Endothelial cell of umbilical vein (primary cell): Measurements from ENCODE around the gene SMARCA2. TPM values are rescaled to one million over a fixed set of nuclear protein-coding genes. Genes with fewer than 3 reads are reported as not detected.

Source experiments
- BruUV-seq: library from RNA; stranded (reverse); fragments of 400-500 nt; replicated peaks from 2 replicates; lab custom pipeline; 2021; lab: Mats Ljungman, UMichigan
- CTCF ChIA-PET: fragments of 300-600, 350-600 bp; sonication (Branson Sonifier 250); formaldehyde crosslinking; loops from one replicate; lab custom pipeline; 2021; ENCODE audit warnings: antibody characterized with exemption, inconsistent platforms; lab: Charles Lee
- POLR2A ChIA-PET: fragments of 300-600, 350-600 bp; sonication (Branson Sonifier 250); formaldehyde crosslinking; loops from one replicate; lab custom pipeline; 2021; ENCODE audit warnings: antibody characterized with exemption, inconsistent platforms; lab: Charles Lee
- DNase-seq: peaks from one replicate; pipeline ENCODE4 v3.0.0-alpha.2; 2011; ENCODE audit warnings: low read depth, low spot score
- FAIRE-seq: peaks from 2 replicates; lab custom pipeline; 2011; peaks lifted over from hg19 to GRCh38; lab: Jason Lieb, UNC
- H2AFZ ChIP-seq: 2 replicates; pipeline ENCODE4 v1.6.0; 2012; ENCODE audit warnings: low read depth, low read length, control low read depth, inconsistent platforms
- H3K27ac ChIP-seq: 2 replicates; pipeline ENCODE4 v1.5.1; 2011; ENCODE audit warnings: low read depth, mild to moderate bottlenecking, control low read depth, low read length, moderate library complexity; ENCODE audit not compliant: insufficient read depth
- H3K27me3 ChIP-seq, 2 experiments: 2 replicates each; pipeline versions ENCODE4 v1.6.0 to v1.6.1; 2011; ENCODE audit warnings: low read length in 2 of 2, mixed read lengths in 1 of 2; ENCODE audit not compliant: control insufficient read depth in 2 of 2, insufficient read depth in 2 of 2
- H3K36me3 ChIP-seq, 2 experiments: 2 replicates in 1 of 2; 3 replicates in 1 of 2; pipeline ENCODE4 v1.5.1; 2011; ENCODE audit warnings: low read length in 2 of 2, mild to moderate bottlenecking in 1 of 2, moderate library complexity in 1 of 2; ENCODE audit not compliant: control insufficient read depth in 2 of 2, insufficient read depth in 2 of 2; ENCODE audit errors: extremely low read depth in 1 of 2
- H3K4me1 ChIP-seq: 3 replicates; pipeline ENCODE4 v1.5.1; 2011; ENCODE audit warnings: mild to moderate bottlenecking, low read length; ENCODE audit not compliant: control insufficient read depth, insufficient read depth; ENCODE audit errors: extremely low read depth
- H3K4me2 ChIP-seq: 2 replicates; pipeline ENCODE4 v1.6.1; 2011; ENCODE audit warnings: low read length, control low read depth, mixed read lengths; ENCODE audit not compliant: insufficient read depth
- H3K4me3 ChIP-seq, 3 experiments: fragments of 200-600 bp in 1 of 3; sonication (generic), shearing (Covaris generic) in 1 of 3; replicated peaks in 1 of 3; 2 replicates each; pipeline ENCODE4 v1.5.1; 2011 to 2016; ENCODE audit warnings: control low read depth in 3 of 3, low read length in 3 of 3, mild to moderate bottlenecking in 2 of 3, inconsistent platforms in 1 of 3, low read depth in 1 of 3, moderate library complexity in 1 of 3; ENCODE audit not compliant: insufficient read depth in 1 of 3
- H3K79me2 ChIP-seq: 2 replicates; pipeline ENCODE4 v1.6.0; 2012; ENCODE audit warnings: low read length, inconsistent platforms; ENCODE audit not compliant: control insufficient read depth, insufficient read depth
- H3K9ac ChIP-seq: replicated peaks from 2 replicates; pipeline ENCODE3; 2011; ENCODE audit warnings: low read length, control low read depth; ENCODE audit not compliant: insufficient read depth; ENCODE audit errors: extremely low read depth
- H3K9me1 ChIP-seq: replicated peaks from 3 replicates; pipeline ENCODE4 v1.6.0; 2011; ENCODE audit warnings: mild to moderate bottlenecking, low read length; ENCODE audit not compliant: control insufficient read depth, insufficient read depth; ENCODE audit errors: extremely low read depth
- H3K9me3 ChIP-seq: replicated peaks from 2 replicates; pipeline ENCODE4 v1.5.1; 2012; ENCODE audit warnings: low read length, inconsistent platforms; ENCODE audit not compliant: control insufficient read depth, insufficient read depth
- H4K20me1 ChIP-seq: replicated peaks from 2 replicates; pipeline ENCODE3; 2011; ENCODE audit warnings: mild to moderate bottlenecking, low read length; ENCODE audit not compliant: control insufficient read depth, insufficient read depth; ENCODE audit errors: extremely low read depth
- CTCF ChIP-seq, 2 donors: IDR thresholded peaks; 1 replicate in 1 of 2; 2 replicates in 1 of 2; pipeline ENCODE4 v1.5.1; 2011; ENCODE audit warnings: low read length in 2 of 2, mild to moderate bottlenecking in 2 of 2, moderate library complexity in 2 of 2, control low read depth in 1 of 2, inconsistent platforms in 1 of 2, low read depth in 1 of 2; ENCODE audit not compliant: insufficient read depth in 1 of 2; ENCODE audit errors: extremely low read depth in 1 of 2
- EZH2 ChIP-seq: IDR thresholded peaks from 2 replicates; pipeline ENCODE4 v1.6.1; 2012; ENCODE audit warnings: borderline replicate concordance, low read depth, mild to moderate bottlenecking, moderate library complexity, low read length, inconsistent platforms; ENCODE audit not compliant: severe bottlenecking
- FOS ChIP-seq: IDR thresholded peaks from 2 replicates; pipeline ENCODE4 v1.6.1; 2011; ENCODE audit warnings: mild to moderate bottlenecking, low read length, moderate library complexity, borderline replicate concordance; ENCODE audit not compliant: insufficient read depth
- GATA2 ChIP-seq: IDR thresholded peaks from 2 replicates; pipeline ENCODE4 v1.7.0; 2011; ENCODE audit warnings: low read depth, mild to moderate bottlenecking, moderate library complexity, mixed read lengths, low read length; ENCODE audit not compliant: insufficient read length, insufficient read depth
- JUN ChIP-seq: IDR thresholded peaks from 2 replicates; pipeline ENCODE4 v1.6.1; 2011; ENCODE audit warnings: borderline replicate concordance, low read depth; ENCODE audit not compliant: insufficient read length, insufficient read depth
- MAX ChIP-seq: IDR thresholded peaks from 2 replicates; pipeline ENCODE4 v1.6.1; 2011; ENCODE audit not compliant: insufficient read depth, insufficient read length
- MYC ChIP-seq: IDR thresholded peaks from one replicate; pipeline ENCODE4 v1.6.1; 2011; ENCODE audit warnings: mild to moderate bottlenecking, low read depth, low read length
- POLR2A ChIP-seq: IDR thresholded peaks from 2 replicates; pipeline ENCODE4 v1.6.1; 2012; ENCODE audit warnings: low read depth, mild to moderate bottlenecking, control low read depth, low read length
- POLR2AphosphoS5 ChIP-seq: IDR thresholded peaks from 2 replicates; pipeline ENCODE4 v1.6.1; 2012; ENCODE audit warnings: low read depth, mild to moderate bottlenecking, control low read depth, low read length, moderate library complexity; ENCODE audit not compliant: insufficient read depth
- dilution Hi-C: fragments of 300-500 bp; cut with MboI; formaldehyde crosslinking; loops from one replicate; pipeline ENCODE4 v1.15.0; 2019; ENCODE audit warnings: low sequenced_read_pairs; ENCODE audit not compliant: extremely low pct_ligation_motif_present
- intact Hi-C: fragments of 100-400 bp; cut with micrococcal nuclease; formaldehyde crosslinking; loops from one replicate; pipeline ENCODE4 v1.10.0; 2022
- polyA plus RNA-seq, 4 experiments: library from polyadenylated mRNA; depleted of rRNA in 3 of 4; stranded (reverse) in 3 of 4; unstranded in 1 of 4; fragments of >200 nt; gene quantifications; 2 replicates each; pipeline versions ENCODE4 v1.2.1 to v1.2.3, GENCODE V29; 2011 to 2012; ENCODE audit warnings: missing spikeins in 1 of 4
- total RNA-seq: library from RNA; stranded (reverse); gene quantifications from 2 replicates; pipeline ENCODE4 v1.2.3, GENCODE V29; 2021

SMARCA2 gene
- total and polyA plus RNA-seq, 2 donors (not counting 3 experiments of a cell fraction or from before 2014, with no cell fraction given), result 54.5 to 79.9 TPM

DNA sequence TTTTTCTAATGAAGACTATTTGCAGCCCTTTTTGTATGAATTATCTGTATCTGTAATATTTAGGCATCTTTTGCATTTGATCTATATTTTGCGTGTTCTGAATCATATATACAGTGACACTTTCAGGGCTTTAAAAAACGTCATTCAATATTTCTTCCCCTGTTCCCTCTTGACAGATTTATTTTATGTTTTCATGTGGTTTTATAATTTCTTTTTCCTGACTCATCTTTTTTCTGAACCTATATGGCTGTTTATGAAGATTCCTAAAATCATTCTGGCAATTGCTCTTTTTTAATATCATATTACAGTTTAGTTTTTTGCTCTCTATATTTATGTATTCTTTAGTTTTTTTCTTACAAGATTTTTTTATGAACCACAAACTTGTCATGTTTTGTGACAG is 67.6 kb downstream of the SMARCA2 start:
- Histone ChIP-seq H3K27ac (no peak overlapping the region), H2AFZ (no peak overlapping the region), H3K36me3 (peaks cover 6 to 9% of the 10 kb centered on the region in 2 experiments), H3K9ac (no peak overlapping the region), H4K20me1 (no peaks in the 10 kb centered on the region), H3K27me3 (no peaks in the 10 kb centered on the region), H3K79me2 (no peaks in the 10 kb centered on the region), H3K4me1 (peaks cover 10% of the 10 kb centered on the region), H3K9me1 (no peaks in the 10 kb centered on the region), H3K9me3 (no peaks in the 10 kb centered on the region), H3K4me3 (no peak overlapping the region), H3K4me2 (no peak overlapping the region)
- no peak for TF ChIP-seq CTCF (IDR thresholded peaks at IDR 0.05; ENCODE audit: extremely low read depth in 1 of 2, insufficient read depth in 1 of 2, low read depth in 1 of 2, low read length in 2 of 2)
- TF ChIP-seq POLR2AphosphoS5, result no peak
- TF ChIP-seq MAX, result no peak
- no peak for TF ChIP-seq JUN
- TF ChIP-seq EZH2, result no peak
- TF ChIP-seq POLR2A, result no peak
- TF ChIP-seq FOS, result no peak
- TF ChIP-seq GATA2, result no peak
- TF ChIP-seq MYC, result no peak
- DNase-seq (no peak), FAIRE-seq (no peak)
- intact Hi-C loops, result loop anchor here (10.0 kb wide), 1 partner anchor 1068 kb away; no protein-coding TSS in a partner anchor
- dilution Hi-C loops, result no loop called here
- ChIA-PET POLR2A (no interaction called here), CTCF (no interaction called here)
- BruUV-seq, result no TSS peak
